SK-N-SH (cell line): ENCODE results near the gene NPVF.

Source experiments
- EZH2phosphoT487 ChIP-seq: fragments of 200-600 bp; sonication (generic); IDR thresholded peaks from 2 replicates; pipeline ENCODE4 v1.6.1; 2017; ENCODE audit warnings: low read depth, mixed run types, mild to moderate bottlenecking, antibody characterized with exemption, moderate library complexity, borderline replicate concordance
- SIN3A ChIP-seq: IDR thresholded peaks from 2 replicates; pipeline ENCODE4 v1.6.1; 2012; ENCODE audit warnings: low read depth, mild to moderate bottlenecking, low read length, moderate library complexity, borderline replicate concordance
- TF ChIP-seq, protein P1 (sequence below): fragments of 200-600 bp; sonication (generic); IDR thresholded peaks from 2 replicates; pipeline ENCODE4 v1.6.1; 2017; ENCODE audit warnings: antibody characterized with exemption, mild to moderate bottlenecking, moderate library complexity

DNA sequence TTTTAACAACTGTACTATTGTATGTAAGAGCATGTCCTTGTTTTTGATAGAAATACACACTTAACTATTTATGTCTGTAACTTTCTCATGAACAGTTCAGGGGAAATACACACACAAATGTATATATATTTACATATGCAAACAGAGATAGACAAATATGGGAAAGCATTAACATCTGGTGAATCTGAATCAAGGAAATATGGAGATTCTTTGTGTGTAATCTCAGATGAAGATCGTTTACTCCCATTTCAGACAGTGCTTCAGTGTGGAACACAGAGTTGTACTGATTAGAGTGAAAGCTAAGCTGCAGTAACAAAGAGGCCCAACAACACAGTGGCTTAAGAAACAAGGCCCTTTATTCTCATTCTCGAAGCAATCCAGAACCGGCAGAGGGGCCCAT lies 26.3 kb upstream of the NPVF start:
- TF ChIP-seq SIN3A = no peak
- TF ChIP-seq, protein P1, sequence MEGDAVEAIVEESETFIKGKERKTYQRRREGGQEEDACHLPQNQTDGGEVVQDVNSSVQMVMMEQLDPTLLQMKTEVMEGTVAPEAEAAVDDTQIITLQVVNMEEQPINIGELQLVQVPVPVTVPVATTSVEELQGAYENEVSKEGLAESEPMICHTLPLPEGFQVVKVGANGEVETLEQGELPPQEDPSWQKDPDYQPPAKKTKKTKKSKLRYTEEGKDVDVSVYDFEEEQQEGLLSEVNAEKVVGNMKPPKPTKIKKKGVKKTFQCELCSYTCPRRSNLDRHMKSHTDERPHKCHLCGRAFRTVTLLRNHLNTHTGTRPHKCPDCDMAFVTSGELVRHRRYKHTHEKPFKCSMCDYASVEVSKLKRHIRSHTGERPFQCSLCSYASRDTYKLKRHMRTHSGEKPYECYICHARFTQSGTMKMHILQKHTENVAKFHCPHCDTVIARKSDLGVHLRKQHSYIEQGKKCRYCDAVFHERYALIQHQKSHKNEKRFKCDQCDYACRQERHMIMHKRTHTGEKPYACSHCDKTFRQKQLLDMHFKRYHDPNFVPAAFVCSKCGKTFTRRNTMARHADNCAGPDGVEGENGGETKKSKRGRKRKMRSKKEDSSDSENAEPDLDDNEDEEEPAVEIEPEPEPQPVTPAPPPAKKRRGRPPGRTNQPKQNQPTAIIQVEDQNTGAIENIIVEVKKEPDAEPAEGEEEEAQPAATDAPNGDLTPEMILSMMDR = no peak
- no peak for TF ChIP-seq EZH2phosphoT487
